Astrocyte (in vitro differentiated cells and primary cell): ENCODE data around the gene PLEKHA6. TPM values are rescaled to one million over a fixed set of nuclear protein-coding genes. Genes with fewer than 3 reads are reported as not detected.

Experiments used
- DNase-seq: peaks from one replicate; pipeline ENCODE4 v3.0.0-alpha.2; 2010; ENCODE audit warnings: low read depth
- FAIRE-seq: peaks from 2 replicates; lab custom pipeline; 2011; peaks lifted over from hg19 to GRCh38; lab: Jason Lieb, UNC
- H2AFZ ChIP-seq: 2 replicates; pipeline ENCODE4 v1.6.0; 2012; ENCODE audit warnings: low read depth, low read length, inconsistent platforms
- H3K27ac ChIP-seq: 2 replicates; pipeline ENCODE4 v1.5.1; 2011; ENCODE audit warnings: low read depth, low read length, inconsistent platforms
- H3K27me3 ChIP-seq: 2 replicates; pipeline ENCODE4 v1.6.0; 2011; ENCODE audit warnings: low read length, inconsistent platforms; ENCODE audit not compliant: insufficient read depth
- H3K36me3 ChIP-seq: 2 replicates; pipeline ENCODE4 v1.5.1; 2011; ENCODE audit warnings: low read length, inconsistent platforms; ENCODE audit not compliant: insufficient read depth
- H3K4me1 ChIP-seq: 2 replicates; pipeline ENCODE4 v1.5.1; 2011; ENCODE audit warnings: low read length, inconsistent platforms; ENCODE audit not compliant: insufficient read depth
- H3K4me2 ChIP-seq: 2 replicates; pipeline ENCODE4 v1.6.0; 2012; ENCODE audit warnings: low read length, inconsistent platforms
- H3K4me3 ChIP-seq: 2 replicates; pipeline ENCODE4 v1.5.1; 2011; ENCODE audit warnings: low read depth, mild to moderate bottlenecking, low read length, inconsistent platforms; ENCODE audit not compliant: insufficient read depth
- H3K79me2 ChIP-seq: 2 replicates; pipeline ENCODE4 v1.6.0; 2012; ENCODE audit warnings: mild to moderate bottlenecking, low read length, inconsistent platforms; ENCODE audit not compliant: insufficient read depth
- H3K9ac ChIP-seq: 2 replicates; pipeline ENCODE4 v1.6.0; 2012; ENCODE audit warnings: mild to moderate bottlenecking, low read length, inconsistent platforms
- H3K9me3 ChIP-seq: 2 replicates; pipeline ENCODE4 v1.5.1; 2012; ENCODE audit warnings: low read depth, mild to moderate bottlenecking, low read length, inconsistent platforms; ENCODE audit not compliant: insufficient read depth
- H4K20me1 ChIP-seq: 2 replicates; pipeline ENCODE4 v1.6.0; 2012; ENCODE audit warnings: low read length, inconsistent platforms; ENCODE audit not compliant: insufficient read depth
- H3K27ac Mint-ChIP-seq: one replicate; pipeline ENCODE4 v1.8.0; 2021; ENCODE audit warnings: mild to moderate bottlenecking, mixed read lengths; ENCODE audit not compliant: unreplicated experiment
- H3K27me3 Mint-ChIP-seq: one replicate; pipeline ENCODE4 v1.8.0; 2021; ENCODE audit warnings: low read depth, mixed read lengths; ENCODE audit not compliant: unreplicated experiment
- H3K36me3 Mint-ChIP-seq: one replicate; pipeline ENCODE4 v1.8.0; 2021; ENCODE audit warnings: low read depth, mixed read lengths; ENCODE audit not compliant: unreplicated experiment
- H3K4me1 Mint-ChIP-seq: one replicate; pipeline ENCODE4 v1.8.0; 2021; ENCODE audit warnings: low read depth, mixed read lengths; ENCODE audit not compliant: unreplicated experiment
- H3K4me3 Mint-ChIP-seq: one replicate; pipeline ENCODE4 v1.8.0; 2021; ENCODE audit warnings: mild to moderate bottlenecking, moderate library complexity, mixed read lengths; ENCODE audit not compliant: unreplicated experiment
- H3K9me3 Mint-ChIP-seq: one replicate; pipeline ENCODE4 v1.8.0; 2021; ENCODE audit warnings: mild to moderate bottlenecking, mixed read lengths; ENCODE audit not compliant: unreplicated experiment
- EZH2 ChIP-seq: IDR thresholded peaks from 2 replicates; pipeline ENCODE4 v1.6.1; 2012; ENCODE audit warnings: mild to moderate bottlenecking, low read length, inconsistent platforms; ENCODE audit not compliant: insufficient read depth
- total RNA-seq: library from RNA; stranded (reverse); gene quantifications from 2 replicates; pipeline ENCODE4 v1.2.1, GENCODE V29; 2021
- TF ChIP-seq, protein P1 (sequence below): IDR thresholded peaks from 2 replicates; pipeline ENCODE4 v1.5.1; 2011; ENCODE audit warnings: low read depth, mild to moderate bottlenecking, inconsistent platforms, low read length, moderate library complexity; ENCODE audit not compliant: insufficient read depth

PLEKHA6 gene
- total RNA-seq, 1 donor from 2014 or later = 1.5 TPM

DNA sequence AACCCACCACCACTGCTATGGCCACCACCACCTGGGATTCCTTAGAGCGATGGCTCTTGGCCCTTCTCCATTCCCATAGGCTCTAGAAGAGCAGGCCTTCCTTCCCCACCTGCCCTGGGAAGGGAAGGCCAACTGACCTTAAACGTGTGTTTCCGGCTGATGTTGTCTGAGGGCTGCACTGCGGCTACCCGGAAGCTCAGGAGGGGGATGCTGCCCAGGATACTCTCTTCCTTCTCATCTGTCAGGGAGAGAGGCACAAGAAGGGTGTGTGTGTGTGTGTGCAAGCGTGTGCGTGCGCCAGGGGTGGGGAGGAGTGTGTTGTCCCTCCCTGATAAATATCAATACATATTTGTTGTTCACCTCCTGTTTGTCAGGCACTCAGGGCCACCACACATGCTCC, 94.9 kb downstream of the PLEKHA6 start:
- DNase-seq (no peak), FAIRE-seq (no peak)
- no peaks in the 10 kb centered on the region for H3K9me3 Mint-ChIP-seq
- H3K27me3 Mint-ChIP-seq = peaks cover 24% of the 10 kb centered on the region
- no peaks in the 10 kb centered on the region for H3K36me3 Mint-ChIP-seq
- H3K27me3 ChIP-seq = peaks cover 21% of the 10 kb centered on the region
- peaks cover 32% of the 10 kb centered on the region for H3K4me1 Mint-ChIP-seq
- no peaks in the 10 kb centered on the region for H4K20me1 ChIP-seq
- no peak overlapping the region for H3K4me3 Mint-ChIP-seq
- H3K4me1 ChIP-seq = peaks cover 3% of the 10 kb centered on the region
- H2AFZ ChIP-seq = no peak overlapping the region
- no peak overlapping the region for H3K4me2 ChIP-seq
- H3K27ac Mint-ChIP-seq = no peak overlapping the region
- H3K9me3 ChIP-seq = no peaks in the 10 kb centered on the region
- H3K9ac ChIP-seq = no peak overlapping the region
- no peak for TF ChIP-seq EZH2
- TF ChIP-seq, protein P1, sequence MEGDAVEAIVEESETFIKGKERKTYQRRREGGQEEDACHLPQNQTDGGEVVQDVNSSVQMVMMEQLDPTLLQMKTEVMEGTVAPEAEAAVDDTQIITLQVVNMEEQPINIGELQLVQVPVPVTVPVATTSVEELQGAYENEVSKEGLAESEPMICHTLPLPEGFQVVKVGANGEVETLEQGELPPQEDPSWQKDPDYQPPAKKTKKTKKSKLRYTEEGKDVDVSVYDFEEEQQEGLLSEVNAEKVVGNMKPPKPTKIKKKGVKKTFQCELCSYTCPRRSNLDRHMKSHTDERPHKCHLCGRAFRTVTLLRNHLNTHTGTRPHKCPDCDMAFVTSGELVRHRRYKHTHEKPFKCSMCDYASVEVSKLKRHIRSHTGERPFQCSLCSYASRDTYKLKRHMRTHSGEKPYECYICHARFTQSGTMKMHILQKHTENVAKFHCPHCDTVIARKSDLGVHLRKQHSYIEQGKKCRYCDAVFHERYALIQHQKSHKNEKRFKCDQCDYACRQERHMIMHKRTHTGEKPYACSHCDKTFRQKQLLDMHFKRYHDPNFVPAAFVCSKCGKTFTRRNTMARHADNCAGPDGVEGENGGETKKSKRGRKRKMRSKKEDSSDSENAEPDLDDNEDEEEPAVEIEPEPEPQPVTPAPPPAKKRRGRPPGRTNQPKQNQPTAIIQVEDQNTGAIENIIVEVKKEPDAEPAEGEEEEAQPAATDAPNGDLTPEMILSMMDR = no peak
- H3K36me3 ChIP-seq = no peaks in the 10 kb centered on the region
- no peak overlapping the region for H3K27ac ChIP-seq
- no peaks in the 10 kb centered on the region for H3K79me2 ChIP-seq
- H3K4me3 ChIP-seq = no peak overlapping the region

DNA sequence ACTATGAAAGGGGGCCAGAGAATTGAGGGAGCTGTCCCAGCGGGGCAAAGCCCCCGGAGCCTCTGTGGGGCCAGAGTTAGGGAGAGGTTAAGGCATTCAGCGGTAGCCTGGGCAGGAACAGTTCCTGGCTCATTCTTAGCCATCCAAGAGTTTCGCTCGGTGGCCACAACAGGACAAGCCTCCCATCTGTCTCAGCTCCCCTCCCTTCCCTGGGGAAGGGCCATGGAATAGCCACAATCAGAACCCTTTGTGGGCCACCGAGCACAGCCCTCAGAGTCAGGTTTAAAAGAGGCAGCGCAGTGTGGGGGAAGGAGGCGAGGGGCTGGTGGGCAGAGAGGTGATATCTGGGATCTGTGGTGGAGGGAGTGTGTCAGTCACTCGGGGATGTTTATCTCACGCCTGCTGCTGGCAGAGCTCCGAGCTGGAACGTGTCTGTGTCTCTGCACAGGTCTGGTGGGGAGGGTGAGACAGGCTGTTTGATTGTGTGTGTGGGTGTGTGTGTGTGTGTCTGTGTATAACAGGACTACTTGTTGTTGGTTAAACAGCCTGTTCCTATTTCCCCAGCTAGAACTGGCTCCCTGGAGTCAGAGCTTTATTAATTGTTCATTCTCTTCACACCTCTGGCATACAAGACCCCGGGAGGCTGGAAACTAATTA, 96.3 kb downstream of the PLEKHA6 start:
- Mint-ChIP-seq H3K27me3 (peaks cover 25% of the 10 kb centered on the region), H3K4me3 (no peak overlapping the region), H3K9me3 (no peaks in the 10 kb centered on the region), H3K27ac (peak overlapping the region; percentile 94), H3K4me1 (peaks cover 32% of the 10 kb centered on the region), H3K36me3 (no peaks in the 10 kb centered on the region)
- Histone ChIP-seq H3K4me1 (peaks cover 3% of the 10 kb centered on the region), H3K9ac (no peak overlapping the region), H3K27me3 (peaks cover 21% of the 10 kb centered on the region), H3K79me2 (no peaks in the 10 kb centered on the region), H3K4me3 (no peak overlapping the region), H4K20me1 (no peaks in the 10 kb centered on the region), H3K27ac (no peak overlapping the region), H3K9me3 (no peaks in the 10 kb centered on the region), H2AFZ (peak overlapping the region; percentile 5), H3K4me2 (no peak overlapping the region), H3K36me3 (no peaks in the 10 kb centered on the region)
- FAIRE-seq = no peak
- TF ChIP-seq, protein P1 = no peak
- no peak for TF ChIP-seq EZH2
- peak; percentile 27 for DNase-seq

DNA sequence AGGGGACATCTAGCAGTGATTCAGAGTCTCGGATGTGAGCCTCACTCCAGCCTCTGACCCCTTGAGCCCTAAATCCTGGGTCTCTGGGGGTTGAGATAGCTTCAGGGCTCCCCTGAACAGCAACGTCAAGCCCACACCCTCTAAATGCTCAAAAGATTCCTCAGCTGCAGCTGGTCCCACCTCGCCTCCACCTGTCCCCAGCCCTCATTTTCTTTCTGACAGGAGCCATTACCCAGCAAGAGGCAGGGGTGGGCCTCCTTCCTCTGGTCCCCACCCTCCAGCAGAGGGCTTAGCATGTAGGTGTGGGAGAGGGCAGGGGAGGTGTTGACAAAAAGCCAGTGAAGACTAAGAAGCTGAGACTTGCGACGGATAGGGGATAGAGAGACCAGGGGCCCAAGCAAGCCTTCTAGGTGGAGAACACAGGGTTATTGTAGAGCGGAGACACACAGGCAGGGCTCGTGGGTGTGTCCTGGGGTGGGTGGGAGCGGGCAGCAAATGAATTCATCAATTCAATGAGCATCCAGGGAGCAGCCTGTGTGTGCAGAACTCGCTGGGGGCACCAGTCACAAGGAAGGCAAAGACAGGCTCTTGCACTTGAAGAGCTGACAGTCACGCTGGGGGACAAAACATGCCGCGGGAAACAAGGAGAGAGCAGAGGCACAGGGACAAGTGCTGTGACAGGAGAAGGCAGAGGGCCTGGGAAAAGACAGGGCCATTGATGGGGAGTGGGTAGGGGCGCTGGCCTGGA, 97.0 kb downstream of the PLEKHA6 start:
- Mint-ChIP-seq H3K27me3 (peaks cover 22% of the 10 kb centered on the region), H3K27ac (peak overlapping the region; percentile 94), H3K4me1 (peaks cover 32% of the 10 kb centered on the region), H3K9me3 (no peaks in the 10 kb centered on the region), H3K4me3 (no peak overlapping the region), H3K36me3 (no peaks in the 10 kb centered on the region)
- H3K9ac ChIP-seq = no peak overlapping the region
- H3K36me3 ChIP-seq = no peaks in the 10 kb centered on the region
- no peaks in the 10 kb centered on the region for H4K20me1 ChIP-seq
- H3K79me2 ChIP-seq = no peaks in the 10 kb centered on the region
- peaks cover 3% of the 10 kb centered on the region for H3K4me1 ChIP-seq
- TF ChIP-seq EZH2 = no peak
- TF ChIP-seq, protein P1 = no peak
- H3K4me2 ChIP-seq = no peak overlapping the region
- H2AFZ ChIP-seq = no peak overlapping the region
- DNase-seq (no peak), FAIRE-seq (no peak)
- H3K9me3 ChIP-seq = no peaks in the 10 kb centered on the region
- H3K27ac ChIP-seq = no peak overlapping the region
- H3K4me3 ChIP-seq = no peak overlapping the region
- H3K27me3 ChIP-seq = peaks cover 21% of the 10 kb centered on the region
